Measurements from ENCODE around the gene DYNLL1. TPM values are rescaled to one million over a fixed set of nuclear protein-coding genes. Genes with fewer than 3 reads are reported as not detected.

DYNLL1 gene
- total and polyA plus RNA-seq, 4 donors, result 101 to 275 (median 183) TPM

- Histone ChIP-seq H3K9me3 (ENCODE audit: control insufficient read depth in 4 of 4, low read length in 3 of 4) (no peaks in the 10 kb centered on the region), H3K4me1 (ENCODE audit: control insufficient read depth in 4 of 4, insufficient read depth in 4 of 4, low read length in 3 of 4) (peaks cover 17 to 41% (median 36%) of the 10 kb centered on the region in 4 donors), H3K36me3 (ENCODE audit: control insufficient read depth in 4 of 4, insufficient read depth in 3 of 4, low read depth in 1 of 4, low read length in 3 of 4) (peaks cover 4 to 10% (median 5%) of the 10 kb centered on the region in 4 donors), H3K4me3 (ENCODE audit: low read depth in 1 of 3, low read length in 3 of 3) (no peak overlapping the region), H3K9ac (ENCODE audit: low read depth in 1 of 2, low read length in 2 of 2) (no peak overlapping the region), H3K27ac (ENCODE audit: low read depth in 1 of 2, low read length in 2 of 2) (no peak overlapping the region), H3K27me3 (ENCODE audit: control insufficient read depth in 4 of 4, insufficient read depth in 4 of 4, low read length in 3 of 4) (no peaks in the 10 kb centered on the region)
- TF ChIP-seq TAF1 (conservative IDR thresholded peaks at IDR 0.05) (no peak), SP1 (IDR thresholded peaks at IDR 0.05) (no peak), EGR1 (IDR thresholded peaks at IDR 0.05; ENCODE audit: low read depth in 2 of 2) (no peak), ATF3 (IDR thresholded peaks at IDR 0.05) (no peak), MAX (IDR thresholded peaks at IDR 0.05) (no peak), FOXA1 (IDR thresholded peaks at IDR 0.05) (no peak), ZBTB33 (IDR thresholded peaks at IDR 0.05) (no peak), NR2F2 (IDR thresholded peaks at IDR 0.05) (no peak), FOXA2 (IDR thresholded peaks at IDR 0.05) (no peak), JUND (IDR thresholded peaks at IDR 0.05) (no peak), HNF4G (IDR thresholded peaks at IDR 0.05) (no peak), YY1 (IDR thresholded peaks at IDR 0.05) (no peak), RXRA (IDR thresholded peaks at IDR 0.05) (no peak), CTCF (IDR thresholded peaks at IDR 0.05; ENCODE audit: low read depth, low read length, missing input control) (no peak), HNF4A (conservative IDR thresholded peaks at IDR 0.05) (no peak), GABPA (IDR thresholded peaks at IDR 0.05 in 1 of 2, conservative IDR thresholded peaks at IDR 0.05 in 1 of 2) (no peak)
- no peak for DNase-seq (ENCODE audit: low spot score)
- WGBS, result 97% methylated on average over 5 of the region's 5 CpGs
These were observed 46.3 kb downstream of the DYNLL1 start for GRCh38 chr12:120542166-120542565.

- no peak for TF ChIP-seq EGR1 (IDR thresholded peaks at IDR 0.05; ENCODE audit: low read depth in 2 of 2)
- TF ChIP-seq HNF4G (IDR thresholded peaks at IDR 0.05), result no peak
- no peak for TF ChIP-seq TAF1 (conservative IDR thresholded peaks at IDR 0.05)
- no peak for TF ChIP-seq YY1 (IDR thresholded peaks at IDR 0.05)
- TF ChIP-seq RAD21 (IDR thresholded peaks at IDR 0.05), result no peak
- no peak for TF ChIP-seq ZBTB33 (IDR thresholded peaks at IDR 0.05)
- no peak for TF ChIP-seq CTCF (IDR thresholded peaks at IDR 0.05; ENCODE audit: low read depth, low read length, missing input control)
- TF ChIP-seq FOXA1 (IDR thresholded peaks at IDR 0.05), result no peak
- H3K9me3 ChIP-seq (ENCODE audit: control insufficient read depth in 4 of 4, low read length in 3 of 4), result no peaks in the 10 kb centered on the region
- peaks cover 8 to 29% (median 20%) of the 10 kb centered on the region in 4 donors for H3K36me3 ChIP-seq (ENCODE audit: control insufficient read depth in 4 of 4, insufficient read depth in 3 of 4, low read depth in 1 of 4, low read length in 3 of 4)
- no peak overlapping the region for H3K4me3 ChIP-seq (ENCODE audit: low read depth in 1 of 3, low read length in 3 of 3)
- H3K27me3 ChIP-seq (ENCODE audit: control insufficient read depth in 4 of 4, insufficient read depth in 4 of 4, low read length in 3 of 4), result no peaks in the 10 kb centered on the region
- H3K4me1 ChIP-seq (ENCODE audit: control insufficient read depth in 4 of 4, insufficient read depth in 4 of 4, low read length in 3 of 4), result peaks cover 19 to 31% (median 21%) of the 10 kb centered on the region in 4 donors
- H3K27ac ChIP-seq (ENCODE audit: low read depth in 1 of 2, low read length in 2 of 2), result no peak overlapping the region
- 93% methylated on average over 3 of the region's 3 CpGs for WGBS
- H3K9ac ChIP-seq (ENCODE audit: low read depth in 1 of 2, low read length in 2 of 2), result no peak overlapping the region
- no peak for DNase-seq (ENCODE audit: low spot score)
These were observed 48.8 kb downstream of the DYNLL1 start for GRCh38 chr12:120544691-120545090.

Measured in liver (tissue), 9 donors.